NCI-H460 (cell line): ENCODE results near the gene SIGLEC11. TPM values are rescaled to one million over a fixed set of nuclear protein-coding genes. Genes with fewer than 3 reads are reported as not detected.

Source experiments
- DNase-seq: peaks from one replicate; pipeline ENCODE4 v3.0.0-alpha.2; 2016; ENCODE audit warnings: low read depth; ENCODE audit errors: extremely low read depth
- total RNA-seq: library from RNA; depleted of rRNA; stranded (reverse); fragments of >200 nt; shearing (Covaris generic); gene quantifications from 2 replicates; pipeline ENCODE4 v1.2.3, GENCODE V29; 2014; rRNA removed

Gene SIGLEC11
- total RNA-seq, 1 experiment from 2014 or later: not detected

DNA sequence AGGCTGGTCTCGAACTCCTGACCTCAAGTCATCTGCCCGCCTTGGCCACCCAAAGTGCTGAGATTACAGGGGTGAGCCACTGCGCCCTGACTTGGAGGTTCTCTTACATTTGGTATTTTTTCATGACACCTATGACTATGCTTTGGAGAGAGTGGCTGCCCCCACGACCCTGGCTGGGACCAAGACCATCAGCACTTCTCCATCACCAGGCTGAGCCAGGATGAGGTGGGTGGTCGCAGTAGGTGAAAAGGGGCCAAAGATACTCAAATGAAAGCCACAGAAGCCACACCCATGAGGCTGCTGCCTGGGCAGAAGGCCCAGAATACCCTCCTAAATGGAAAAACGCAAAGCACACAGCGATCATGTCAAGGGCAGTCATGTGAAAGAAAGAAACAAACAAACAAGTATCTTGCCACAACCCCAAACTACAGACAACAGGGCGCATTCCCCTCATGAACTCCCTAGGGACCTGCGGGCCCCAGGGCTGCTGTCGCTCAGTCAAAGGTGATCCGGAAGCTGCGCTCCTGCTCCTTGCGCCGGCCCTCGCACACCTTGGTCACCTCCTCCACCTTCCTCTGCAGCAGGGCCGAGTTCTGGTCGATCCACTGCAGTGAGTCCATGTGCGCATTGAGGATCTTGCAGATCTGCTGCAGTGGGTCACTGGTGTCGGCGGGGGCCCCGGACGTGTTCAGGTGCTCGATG is 53.1 kb downstream of the SIGLEC11 start:
- no peak for DNase-seq

DNA sequence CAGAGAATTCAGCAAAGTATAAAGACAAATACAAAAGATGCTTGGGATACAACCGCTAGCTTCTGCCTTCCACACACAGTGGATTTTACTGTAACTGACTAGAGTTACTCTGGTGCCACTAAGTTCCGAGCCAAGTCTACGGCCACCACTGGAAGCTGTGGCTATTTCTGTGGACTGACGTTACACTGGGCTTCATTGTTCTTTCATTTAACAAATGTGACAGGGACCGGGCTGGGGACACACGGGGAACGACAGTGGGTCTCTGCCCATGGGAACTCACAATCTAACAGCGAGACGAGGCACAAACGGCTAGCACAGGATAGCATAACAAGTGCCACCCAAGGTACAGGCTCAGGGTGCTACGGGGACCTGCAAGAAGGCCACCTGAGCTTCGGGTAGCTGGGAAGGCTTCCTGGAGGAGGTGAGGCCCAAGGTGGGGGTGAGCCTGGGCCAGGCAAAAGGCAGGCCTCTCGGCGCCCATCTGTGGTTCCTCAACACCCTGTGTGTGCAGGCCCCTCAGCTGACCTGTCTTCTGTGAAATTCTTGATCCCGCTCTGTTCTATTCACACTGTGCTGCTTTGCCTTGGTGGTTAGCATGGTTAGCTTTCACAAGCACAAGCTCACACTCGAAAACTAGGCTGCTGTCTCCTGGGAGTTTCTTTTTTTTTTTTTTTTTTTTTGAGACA is 54.0 kb downstream of the SIGLEC11 start:
- DNase-seq: no peak

GRCh38 chr19:49904136-49904535 is 56.8 kb downstream of the SIGLEC11 start:
- no peak for DNase-seq

Other genes with a start within 250 kb of the SIGLEC11 start
- gene TSKS, start 197.9 kb downstream of the SIGLEC11 start, total RNA-seq: not detected in 2 replicates
- gene AP2A1, start 194.2 kb downstream of the SIGLEC11 start, total RNA-seq: 25.6 and 29.1 TPM in 2 replicates
- gene FUZ, start 147.9 kb downstream of the SIGLEC11 start, total RNA-seq: 0.14 and 1.0 TPM in 2 replicates
- 12.5 and 13.4 TPM in 2 replicates for gene MED25, start 142.9 kb downstream of the SIGLEC11 start, total RNA-seq
- gene PTOV1, start 110.0 kb downstream of the SIGLEC11 start, total RNA-seq: 24.9 and 25.8 TPM in 2 replicates
- 22.3 and 31.4 TPM in 2 replicates for gene PNKP, start 93.6 kb downstream of the SIGLEC11 start, total RNA-seq
- 16.2 and 17.0 TPM in 2 replicates for gene AKT1S1, start 83.8 kb downstream of the SIGLEC11 start, total RNA-seq
- 6.9 and 9.5 TPM in 2 replicates for gene TBC1D17, start 83.5 kb downstream of the SIGLEC11 start, total RNA-seq
- gene IL4I1, start 64.3 kb downstream of the SIGLEC11 start, total RNA-seq: not detected in 2 replicates
- gene ATF5, start 32.0 kb downstream of the SIGLEC11 start, total RNA-seq: 21.7 and 22.5 TPM in 2 replicates
- 20.5 and 22.3 TPM in 2 replicates for gene NUP62, start 31.7 kb downstream of the SIGLEC11 start, total RNA-seq
- gene VRK3, start 64.2 kb upstream of the SIGLEC11 start, total RNA-seq: 17.8 and 19.4 TPM in 2 replicates
- gene ZNF473, start 64.8 kb upstream of the SIGLEC11 start, total RNA-seq: 9.3 and 9.5 TPM in 2 replicates
- not detected in 2 replicates for gene IZUMO2, start 202.1 kb upstream of the SIGLEC11 start, total RNA-seq
- gene MYH14, start 242.4 kb upstream of the SIGLEC11 start, total RNA-seq: 2.6 and 3.0 TPM in 2 replicates